NCI-H146 (cell line): ENCODE results near the gene THAP2.
"Not testable (repeated sequence)": the region's sequence is repeated elsewhere in the genome, so short reads cannot be mapped to it uniquely, and the experiment has no call there.

ENCODE experiments used
- DNase-seq: peaks from one replicate; lab custom pipeline; 2025; lab: John Stamatoyannopoulos, UW

The THAP2 gene

DNA sequence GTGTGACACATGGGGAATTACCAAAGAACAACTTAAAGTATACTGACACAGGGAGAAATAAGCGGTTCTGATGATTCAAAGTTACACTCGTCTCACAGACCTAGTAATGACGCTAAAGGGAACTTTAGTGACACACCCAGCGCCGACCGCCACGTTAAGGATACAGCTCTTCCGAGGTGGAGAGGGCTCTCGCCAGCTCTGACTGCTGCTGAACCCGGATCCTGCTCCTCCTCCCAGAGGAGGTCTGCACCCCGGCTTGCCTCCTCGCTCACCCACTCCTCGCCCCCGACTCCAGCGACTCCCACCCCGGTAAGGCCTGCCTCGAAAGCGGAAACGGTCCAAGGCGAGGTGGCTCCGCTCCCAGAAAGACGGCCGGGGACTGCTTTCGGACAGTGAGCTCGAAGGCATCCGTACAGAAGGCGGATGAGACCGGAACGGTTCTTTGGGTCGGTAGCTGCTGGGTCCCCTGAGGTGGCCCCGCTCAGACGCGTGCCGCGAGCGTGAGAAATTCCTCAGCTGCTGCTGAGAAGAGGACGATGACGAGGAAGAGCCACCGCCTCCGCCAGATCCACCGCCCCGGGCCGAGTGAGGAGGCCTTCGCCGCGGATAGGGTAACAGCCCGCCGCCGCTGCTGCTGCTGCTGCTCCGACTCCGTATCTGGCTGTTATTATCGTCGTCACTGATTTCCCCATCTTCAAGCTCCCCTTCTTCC, 1.1 kb upstream of the THAP2 start:
- DNase-seq, result peak; percentile 56

DNA sequence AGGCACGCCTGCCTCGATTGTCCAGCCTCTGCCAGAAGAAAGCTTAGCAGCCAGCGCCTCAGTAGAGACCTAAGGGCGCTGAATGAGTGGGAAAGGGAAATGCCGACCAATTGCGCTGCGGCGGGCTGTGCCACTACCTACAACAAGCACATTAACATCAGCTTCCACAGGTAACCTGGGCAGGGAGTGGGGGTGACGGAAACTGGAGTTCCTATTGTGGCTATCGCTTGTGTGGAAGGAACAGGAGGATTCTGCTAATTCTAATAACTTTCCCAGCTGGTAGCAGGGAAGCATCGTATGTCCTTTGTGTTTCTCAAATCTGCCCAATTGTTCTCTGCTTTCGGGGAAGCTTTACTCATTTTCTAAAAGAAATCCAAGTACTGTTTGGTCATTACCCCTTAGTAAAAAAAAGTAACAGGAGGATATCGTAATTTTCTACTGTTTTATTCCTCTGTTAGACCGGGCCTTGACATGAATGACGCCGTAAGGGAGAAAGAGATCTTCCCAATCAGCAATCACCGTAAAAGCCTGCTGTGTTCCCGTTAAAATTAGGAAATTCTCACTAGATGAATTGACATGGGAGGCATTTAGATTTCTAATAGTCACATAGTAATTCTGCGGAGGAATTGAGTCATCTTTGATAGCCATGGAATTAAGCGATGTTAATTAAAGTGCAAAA, 449 bp downstream of the THAP2 start:
- DNase-seq, result peak; percentile 86

DNA sequence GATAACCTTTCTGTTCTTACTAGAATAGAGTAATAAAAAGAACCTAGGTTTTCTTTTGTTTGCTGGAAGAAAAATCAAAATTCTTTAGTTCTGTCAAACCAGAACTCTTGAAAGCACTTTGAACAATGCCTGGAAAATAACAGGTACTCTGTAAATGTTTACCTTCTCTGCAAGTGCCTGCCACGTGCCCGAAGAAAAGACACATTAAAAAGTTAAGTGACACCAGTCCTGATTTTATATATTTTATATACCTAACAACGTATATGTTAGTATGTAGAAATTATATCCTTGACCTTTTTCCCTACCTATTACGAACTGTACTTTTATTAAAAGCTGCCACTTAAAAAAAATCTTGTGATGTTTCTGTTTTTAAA, 976 bp downstream of the THAP2 start:
- peak; percentile 28 for DNase-seq

DNA sequence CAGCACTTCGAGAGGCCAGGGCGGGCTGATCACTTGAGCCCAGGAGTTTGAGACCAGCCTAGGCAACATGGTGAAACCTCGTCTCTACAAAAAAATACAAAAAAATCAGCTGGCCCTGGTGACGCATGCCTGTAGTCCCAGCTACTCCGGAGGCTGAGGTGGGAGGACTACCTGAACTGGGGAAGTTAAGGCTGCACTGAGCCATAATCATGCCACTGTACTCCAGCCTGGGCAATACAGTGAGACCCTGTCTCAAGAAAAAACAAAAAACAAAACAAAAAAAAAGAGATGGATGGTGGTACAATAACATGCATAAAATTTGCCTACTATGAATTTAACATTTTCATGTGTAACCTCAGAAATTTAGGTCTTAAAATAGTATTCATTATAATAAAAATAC, 2.2 kb downstream of the THAP2 start:
- no peak for DNase-seq

DNA sequence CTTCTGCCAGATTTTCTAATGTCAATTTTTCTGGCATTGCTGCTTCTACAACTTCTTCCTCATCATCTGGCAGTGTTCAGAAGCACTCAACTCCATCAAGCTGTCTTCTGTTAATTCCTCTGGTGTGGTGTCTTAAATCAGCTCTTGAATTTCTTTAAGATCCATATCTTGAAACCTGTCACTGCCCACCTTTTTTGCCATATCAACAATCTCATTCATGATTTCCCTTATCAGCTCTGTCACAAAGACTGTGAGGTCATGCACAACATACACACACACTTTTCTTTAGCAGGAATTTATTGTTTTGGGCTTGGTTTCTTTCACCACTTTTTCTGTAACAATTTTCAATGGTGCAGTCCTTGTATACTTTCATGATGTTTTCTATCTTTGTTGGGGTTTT, 7.2 kb downstream of the THAP2 start:
- no peak for DNase-seq

DNA sequence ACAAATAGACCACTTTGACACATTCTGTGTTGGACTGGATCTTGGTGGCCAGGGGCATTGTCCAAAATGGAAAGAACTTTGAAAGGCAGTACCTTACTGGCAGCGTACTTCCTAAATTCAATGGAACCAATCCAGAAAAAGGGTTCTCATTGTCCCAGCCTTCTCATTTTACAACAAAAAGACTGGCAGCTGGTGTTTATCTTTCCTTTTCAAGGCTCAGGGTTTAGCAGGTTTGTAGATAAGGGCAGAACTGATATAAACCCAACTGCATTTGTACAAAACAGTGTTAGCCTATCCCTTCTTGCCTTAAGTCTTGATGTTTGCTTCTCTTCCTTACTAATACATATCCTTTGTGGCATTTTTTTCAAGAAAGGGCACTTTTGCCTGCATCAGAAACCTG, 7.7 kb downstream of the THAP2 start:
- peak; percentile 40 for DNase-seq

DNA sequence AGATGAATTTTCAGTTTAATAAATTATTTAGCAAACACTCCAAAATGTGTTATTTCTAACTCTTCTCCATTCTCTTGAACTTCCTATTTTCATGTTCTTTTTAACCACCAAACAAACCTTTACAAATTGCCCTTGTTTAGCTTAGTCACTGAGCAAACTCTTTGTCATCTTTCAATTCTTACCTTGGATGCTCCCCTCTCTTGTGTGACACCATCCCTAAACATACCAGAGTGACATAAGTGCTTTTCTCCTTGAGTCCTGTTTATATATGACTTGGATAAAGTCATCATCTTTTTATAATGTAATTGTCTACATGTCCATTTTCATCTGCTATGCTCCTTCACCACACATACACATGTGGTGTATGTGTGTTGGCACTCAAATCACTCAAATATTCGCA, 18.4 kb downstream of the THAP2 start:
- no peak for DNase-seq

DNA sequence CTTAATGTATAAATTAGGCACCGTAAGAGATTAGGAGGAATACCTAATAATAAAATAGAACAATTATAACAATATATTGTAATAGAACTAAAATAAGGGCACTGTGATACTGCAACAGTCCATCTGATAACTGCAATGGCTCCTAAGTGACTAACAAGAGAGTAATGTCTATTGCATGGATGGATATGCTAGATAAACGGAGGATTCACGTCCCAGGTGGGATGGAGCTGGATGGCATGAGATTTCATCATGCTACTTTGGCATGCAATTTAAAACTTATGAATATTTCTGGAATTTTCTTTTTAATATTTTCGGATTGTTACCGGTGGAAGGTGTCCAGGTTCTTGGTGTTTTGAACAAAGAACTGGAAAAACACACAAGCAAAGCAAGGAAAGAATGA, 19.5 kb downstream of the THAP2 start:
- DNase-seq, result no peak

DNA sequence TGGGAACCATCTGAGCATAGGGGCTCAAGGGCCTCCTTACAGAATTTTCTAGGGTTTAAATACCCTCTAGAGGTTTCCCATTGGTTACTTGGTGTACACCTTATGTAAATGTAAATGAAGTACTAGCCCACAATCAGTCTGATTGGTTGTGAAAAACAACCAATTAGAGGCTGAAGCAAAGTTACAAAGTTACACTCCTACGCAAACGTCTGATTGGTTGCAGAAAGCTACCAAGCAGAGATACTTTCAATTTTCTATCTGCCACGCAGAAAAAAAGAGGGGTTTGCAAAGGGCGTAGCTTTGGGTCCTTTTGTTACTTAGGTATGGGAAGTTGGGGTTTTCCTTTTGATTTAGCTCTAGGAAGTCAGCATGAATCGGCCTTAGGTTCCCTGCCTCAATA, 20.0 kb downstream of the THAP2 start:
- DNase-seq, result no peak

DNA sequence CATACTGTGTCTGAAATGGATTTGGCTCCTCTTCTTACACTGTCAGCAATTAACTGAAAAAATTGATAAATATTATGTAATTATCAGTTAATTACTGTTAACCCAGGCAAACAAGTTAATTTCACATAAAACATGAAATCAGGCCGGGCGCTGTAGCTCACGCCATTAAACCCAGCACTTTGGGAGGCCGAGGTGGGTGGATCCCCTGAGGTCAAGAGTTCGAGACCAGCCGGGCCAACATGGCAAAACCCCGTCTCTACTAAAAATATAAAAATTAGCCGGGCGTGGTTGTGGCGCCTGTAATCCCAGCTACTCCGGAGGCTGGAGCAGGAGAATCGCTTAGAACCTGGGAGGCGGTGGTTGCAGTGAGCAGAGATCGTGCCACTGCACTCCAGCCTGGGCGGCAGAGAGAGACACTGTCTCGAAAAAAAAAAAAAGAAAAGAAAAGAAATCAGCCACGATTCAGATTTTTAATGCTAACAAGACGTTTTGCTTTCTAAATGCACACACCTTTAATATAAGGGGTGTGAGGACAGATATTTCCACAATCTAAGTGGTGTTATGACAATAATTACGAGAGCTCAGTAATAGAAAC, 21.3 kb downstream of the THAP2 start:
- DNase-seq, result peak; percentile 22

DNA sequence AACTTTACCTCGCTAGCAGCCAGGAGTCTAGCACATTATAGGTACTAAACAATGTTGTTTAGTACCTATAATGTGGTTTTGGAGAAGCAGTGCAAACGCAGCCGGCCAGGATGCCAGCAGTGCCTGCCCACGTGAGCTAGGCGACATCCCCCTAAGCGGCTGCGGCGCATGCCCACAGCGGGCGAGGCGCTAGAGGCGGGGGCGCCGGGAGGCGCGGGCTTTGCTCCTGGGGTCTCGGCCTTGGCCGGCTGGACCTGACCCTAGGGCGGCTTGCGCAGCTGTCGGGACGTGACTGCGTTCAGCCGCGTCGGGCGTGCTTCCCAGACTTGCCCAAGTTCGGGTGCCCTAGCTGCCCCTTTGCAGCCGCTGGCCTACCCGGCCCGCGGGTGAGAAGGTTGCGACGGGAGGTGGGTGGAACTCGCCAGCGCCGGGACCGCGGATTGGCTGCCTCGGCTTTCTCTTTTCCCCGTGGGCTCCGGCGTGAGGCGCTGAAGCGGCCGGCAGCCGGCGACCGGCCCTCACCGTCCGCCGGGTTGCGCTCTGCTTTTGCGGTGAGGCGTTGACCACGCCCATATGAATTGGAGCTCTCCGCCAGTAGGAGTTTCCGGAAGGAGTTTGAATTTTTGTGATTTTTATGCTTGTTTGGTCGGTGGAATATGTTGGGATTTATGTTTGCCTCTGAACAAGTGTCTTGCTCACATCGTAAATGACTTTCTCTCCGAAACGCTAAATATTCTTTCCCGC, 22.0 kb downstream of the THAP2 start, which contains the start of gene TMEM19:
Gene TMEM19, plus strand, starts transcription at position 169 of the 744 bp plus-strand sequence. CDS start 599 bp downstream, outside the sequence.
- peak; percentile 89 for DNase-seq

DNA sequence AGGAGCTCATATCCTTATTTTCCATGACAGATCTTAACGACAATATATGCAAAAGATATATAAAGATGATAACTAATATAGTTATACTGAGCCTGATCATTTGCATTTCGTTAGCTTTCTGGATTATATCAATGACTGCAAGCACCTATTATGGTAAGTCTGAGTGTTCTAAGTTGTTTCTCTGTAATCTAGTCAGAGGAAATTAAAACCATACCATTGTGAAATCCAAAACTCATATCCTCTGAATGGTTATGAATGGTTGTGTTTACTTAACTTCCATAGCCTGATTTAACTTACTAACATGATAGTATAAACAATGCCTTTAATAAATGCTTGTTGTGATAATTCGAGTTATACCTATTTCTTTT, 22.5 kb downstream of the THAP2 start:
- DNase-seq, result no peak

DNA sequence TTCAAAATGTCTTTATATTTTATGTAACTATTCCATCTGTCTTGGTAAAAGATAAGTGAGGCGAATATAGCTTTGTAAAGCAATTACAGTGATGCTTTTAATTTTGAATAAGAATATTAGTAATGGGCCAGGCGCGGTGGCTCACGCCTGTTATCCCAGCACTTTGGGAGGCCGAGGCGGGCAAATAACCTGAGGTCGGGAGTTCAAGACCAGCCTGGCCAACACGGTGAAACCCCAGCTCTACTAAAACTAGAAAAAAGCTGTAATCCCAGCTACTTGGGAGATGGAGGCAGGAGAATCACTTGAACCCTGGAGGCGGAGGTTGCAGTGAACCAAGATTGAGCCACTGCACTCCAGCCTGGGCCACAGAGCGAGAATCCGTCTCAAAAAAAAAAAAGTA, 23.1 kb downstream of the THAP2 start:
- DNase-seq, result not testable (repeated sequence)

DNA sequence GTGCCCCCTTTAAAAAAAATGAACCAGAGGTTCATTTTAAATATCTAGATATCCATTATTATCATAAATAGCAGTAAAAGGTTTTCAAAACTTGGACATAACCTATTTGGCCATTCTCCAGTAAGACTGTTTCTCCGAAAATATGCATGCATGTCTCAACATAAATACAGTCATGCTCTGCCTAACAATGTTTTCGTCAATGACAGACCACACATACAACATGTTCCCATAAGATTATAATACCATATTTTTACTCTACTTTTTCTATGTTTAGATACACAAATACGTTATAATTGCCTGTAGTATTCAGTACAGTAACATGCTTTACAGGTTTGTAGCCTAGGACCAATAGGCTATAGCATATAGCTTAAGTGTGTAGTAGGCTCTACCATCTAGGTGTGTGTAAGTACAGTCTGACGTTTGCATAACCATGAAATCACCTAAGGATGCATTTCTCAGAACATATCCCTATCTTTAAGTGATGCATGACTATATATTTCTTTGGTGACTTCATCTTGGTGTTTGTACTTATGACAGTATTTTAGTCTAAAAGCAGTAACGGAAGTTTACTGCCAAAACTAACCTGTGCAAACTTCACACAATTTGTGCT, 25.0 kb downstream of the THAP2 start:
- DNase-seq, result no peak

DNA sequence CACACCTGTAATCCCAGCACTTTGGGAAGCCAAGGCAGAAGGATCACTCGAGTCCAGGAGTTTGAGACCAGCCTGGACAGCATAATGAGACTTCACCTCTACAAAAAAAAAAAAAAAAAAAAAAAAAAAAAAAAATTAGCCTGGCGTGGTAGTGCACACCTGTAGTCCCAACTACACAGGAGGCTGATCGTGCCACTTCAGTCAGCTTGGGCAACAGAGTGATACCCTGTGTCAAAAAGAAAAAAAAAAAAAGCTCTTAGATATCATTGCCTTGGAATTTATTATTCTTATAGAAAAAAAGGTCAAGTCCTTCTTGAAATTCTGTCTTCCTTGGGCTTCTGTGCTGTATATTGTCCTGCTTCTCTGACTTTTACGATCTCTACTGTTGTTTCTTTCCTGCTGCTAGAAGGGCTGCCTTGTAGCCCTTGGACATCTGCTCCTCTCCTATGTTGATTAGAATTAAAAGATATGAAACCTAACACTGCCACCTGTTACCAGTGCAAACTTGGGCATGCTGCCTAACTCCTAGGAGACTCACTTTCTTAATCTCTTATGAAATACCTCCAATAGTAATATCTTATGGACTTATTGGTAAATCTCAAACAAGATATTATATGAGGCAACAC, 27.5 kb downstream of the THAP2 start:
- DNase-seq, result peak; percentile 49

DNA sequence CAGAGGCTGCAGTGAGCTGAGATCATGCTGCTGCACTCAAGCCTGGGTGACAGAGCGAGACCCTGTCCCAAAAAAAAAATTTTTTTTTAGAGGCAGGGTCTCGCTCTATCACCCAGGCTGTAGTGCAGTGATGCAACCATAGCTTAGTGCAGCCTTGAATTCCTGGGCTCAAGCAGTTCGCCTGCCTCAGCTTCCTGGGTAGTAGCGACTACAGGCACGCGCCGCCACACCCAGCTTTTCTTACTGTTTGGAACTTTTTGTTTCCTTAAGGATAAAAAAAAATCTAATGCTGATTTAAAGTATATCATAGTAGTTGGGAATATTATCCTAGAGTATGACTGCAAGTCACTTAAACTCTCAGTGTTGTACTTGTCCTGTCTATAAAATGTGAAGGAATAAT, 29.0 kb downstream of the THAP2 start:
- DNase-seq, result no peak

DNA sequence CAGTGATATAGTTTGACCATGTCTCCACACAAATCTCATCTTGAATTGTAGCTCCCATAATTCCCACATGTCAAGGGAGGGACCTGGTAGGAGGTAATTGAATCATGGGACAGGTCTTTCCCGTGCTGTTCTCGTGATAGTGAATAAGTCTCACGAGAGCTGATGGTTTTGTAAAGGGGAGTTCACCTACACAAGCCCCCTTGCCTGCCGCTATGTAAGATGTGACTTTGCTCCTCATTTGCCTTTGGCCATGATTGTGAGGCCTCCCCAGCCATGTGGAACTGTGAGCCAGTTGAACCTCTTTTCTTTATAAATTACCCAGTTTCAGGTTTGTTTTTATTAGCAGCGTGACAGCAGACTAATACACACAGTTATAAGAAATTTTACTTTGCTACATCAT, 29.6 kb downstream of the THAP2 start:
- DNase-seq, result not testable (repeated sequence)

DNA sequence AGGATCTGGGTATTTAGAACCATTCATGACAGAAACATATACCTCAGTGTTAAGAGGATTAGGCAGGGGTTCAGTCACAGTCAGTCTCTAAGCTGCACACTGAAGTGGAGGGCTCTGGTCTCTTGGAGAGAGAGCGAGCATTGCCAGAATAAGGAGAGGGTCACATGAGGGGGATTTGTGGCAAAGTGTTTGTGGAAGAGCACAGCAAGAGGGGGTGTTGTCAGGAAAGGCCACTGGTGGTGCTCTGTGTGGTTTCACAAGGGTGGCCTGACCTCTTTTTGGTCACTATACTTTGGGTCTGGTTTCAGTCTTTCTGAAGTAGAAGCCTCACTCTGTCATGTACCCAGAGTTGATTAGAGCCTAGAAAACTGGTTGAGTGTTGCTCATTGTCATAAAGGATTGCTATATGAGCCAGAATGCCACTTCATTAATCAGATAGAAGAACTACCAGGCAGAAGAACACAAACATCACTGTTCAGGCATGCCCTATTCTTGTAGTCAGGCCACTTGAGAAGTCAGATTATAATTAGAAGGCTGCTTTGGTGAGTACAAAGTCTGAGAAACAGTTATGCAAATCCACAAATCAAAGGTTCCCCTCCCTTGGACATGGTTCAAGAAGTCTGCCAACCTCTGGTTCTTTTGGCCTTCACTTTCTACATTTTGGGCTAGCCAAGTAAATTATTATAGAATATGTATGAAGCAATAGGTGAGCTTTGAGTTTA, 30.2 kb downstream of the THAP2 start:
- no peak for DNase-seq

DNA sequence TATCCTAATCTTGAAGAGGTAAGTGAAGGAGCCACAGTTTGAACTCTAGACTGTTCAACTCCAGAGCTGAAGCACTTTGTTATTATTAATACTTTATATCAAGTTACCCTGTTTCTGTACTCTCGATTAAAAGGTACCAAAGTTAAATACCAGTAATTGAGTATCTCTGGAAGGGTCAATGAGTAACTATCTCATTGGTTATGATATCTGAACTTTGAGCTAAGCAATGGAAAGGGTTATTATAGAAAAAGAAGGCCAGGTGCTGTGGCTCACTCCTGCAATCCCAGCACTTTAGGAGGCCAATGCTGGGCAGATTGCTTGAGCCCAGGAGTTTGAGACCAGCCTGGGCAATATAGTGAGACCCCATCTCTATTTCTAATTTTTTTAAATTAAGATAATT, 31.7 kb downstream of the THAP2 start:
- no peak for DNase-seq

DNA sequence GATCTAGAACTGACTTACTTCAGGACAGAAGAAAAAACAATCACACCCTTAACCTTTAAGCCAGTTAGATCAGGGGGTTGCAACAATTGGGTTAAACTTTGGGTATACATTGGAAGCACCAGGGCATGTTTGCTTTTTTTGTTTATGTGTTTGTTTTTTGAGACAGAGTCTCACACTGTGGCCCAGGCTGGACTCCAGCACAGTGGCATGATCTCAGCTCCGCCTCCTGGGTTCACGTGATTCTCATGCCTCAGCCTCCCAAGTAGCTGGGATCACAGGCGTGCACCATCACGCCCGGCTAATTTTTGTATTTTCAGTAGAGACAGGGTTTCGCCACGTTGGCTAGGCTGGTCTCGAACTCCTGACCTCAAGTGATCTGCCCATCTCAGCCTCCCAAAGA, 38.1 kb downstream of the THAP2 start:
- DNase-seq, result not testable (repeated sequence)

DNA sequence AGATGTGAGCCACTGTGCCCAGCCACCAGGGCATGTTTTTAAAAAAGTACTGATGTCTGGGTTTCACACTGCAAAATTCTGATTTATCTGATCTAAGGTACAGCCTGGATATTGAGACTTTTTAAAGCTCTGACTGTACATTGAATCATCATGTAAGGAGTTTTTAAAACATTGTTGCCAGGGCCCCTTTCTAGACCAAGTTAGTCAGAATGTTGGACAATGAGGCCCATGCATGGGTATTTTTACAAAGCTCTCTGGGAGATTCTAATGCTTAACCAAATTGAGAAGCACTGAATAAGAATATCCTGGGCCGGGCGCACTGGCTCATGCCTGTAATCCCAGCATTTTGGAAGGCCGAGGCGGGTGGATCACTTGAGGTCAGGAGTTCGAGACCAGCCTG, 38.5 kb downstream of the THAP2 start:
- no peak for DNase-seq
